ENCODE results near the gene P2RY6.
"Not testable (repeated sequence)": the region's sequence is repeated elsewhere in the genome, so short reads cannot be mapped to it uniquely, and the experiment has no call there.

- TF ChIP-seq CEBPB (IDR thresholded peaks at IDR 0.05; ENCODE audit: low read depth); ZBTB33 (IDR thresholded peaks at IDR 0.05; ENCODE audit: extremely low read depth, insufficient replicate concordance, low read length); CTCF (IDR thresholded peaks at IDR 0.05 in 2 of 3, conservative IDR thresholded peaks at IDR 0.05 in 1 of 3; ENCODE audit: borderline replicate concordance in 1 of 3, insufficient read depth in 1 of 3, low read depth in 2 of 3, low read length in 2 of 3); POLR2A (IDR thresholded peaks at IDR 0.05; ENCODE audit: borderline replicate concordance, extremely low read depth, insufficient read depth, insufficient read length); TCF7L2 (IDR thresholded peaks at IDR 0.05; ENCODE audit: borderline replicate concordance, extremely low read depth, insufficient read depth, insufficient read length); POLR2AphosphoS5 (IDR thresholded peaks at IDR 0.05; ENCODE audit: low read depth, low read length): not testable (repeated sequence)
Measured at GRCh38 chr11:73274191-73274590, 2.1 kb downstream of the P2RY6 start.

Data from HCT116 (cell line).